Caco-2 (cell line): ENCODE data around the gene FXYD2. TPM values are rescaled to one million over a fixed set of nuclear protein-coding genes. Genes with fewer than 3 reads are reported as not detected.

Experiments used
- BruUV-seq: library from RNA; stranded (reverse); fragments of 400-500 nt; replicated peaks from 2 replicates; lab custom pipeline; 2021; lab: Mats Ljungman, UMichigan
- CTCF ChIA-PET: fragments of 300-600 bp; sonication (Branson Sonifier 250); formaldehyde crosslinking; loops from one replicate; lab custom pipeline; 2022; ENCODE audit warnings: antibody characterized with exemption; lab: Charles Lee
- POLR2A ChIA-PET: fragments of 300-600 bp; sonication (Branson Sonifier 250); formaldehyde crosslinking; loops from one replicate; lab custom pipeline; 2022; ENCODE audit warnings: antibody characterized with exemption; lab: Charles Lee
- DNase-seq, 2 experiments: peaks; one replicate each; pipeline versions ENCODE4 v3.0.0 to v3.0.0-alpha.2; 2020 to 2022
- H3K27me3 ChIP-seq: replicated peaks from 2 replicates; pipeline ENCODE4 v1.6.0; 2011; ENCODE audit warnings: low read length; ENCODE audit not compliant: control insufficient read depth, insufficient read depth
- H3K36me3 ChIP-seq: 2 replicates; pipeline ENCODE4 v1.5.1; 2011; ENCODE audit warnings: low read length; ENCODE audit not compliant: control insufficient read depth, insufficient read depth
- H3K4me1 ChIP-seq: fragments of 250-450 bp; sonication (Bioruptor Pico); 2 replicates; pipeline ENCODE4 v1.5.1; 2020; ENCODE audit warnings: mild to moderate bottlenecking
- H3K4me3 ChIP-seq: 2 replicates; pipeline ENCODE4 v1.5.1; 2011; ENCODE audit warnings: low read depth, mild to moderate bottlenecking, control low read depth, low read length
- H3K9me3 ChIP-seq: fragments of 250-450 bp; sonication (Bioruptor Pico); 2 replicates; pipeline ENCODE4 v1.5.1; 2020; ENCODE audit warnings: mild to moderate bottlenecking, moderate library complexity
- H3K27ac Mint-ChIP-seq: one replicate; pipeline ENCODE4 v1.8.0; 2022; ENCODE audit warnings: mixed read lengths; ENCODE audit not compliant: unreplicated experiment
- H3K27me3 Mint-ChIP-seq: one replicate; pipeline ENCODE4 v1.8.0; 2022; ENCODE audit warnings: mixed read lengths; ENCODE audit not compliant: insufficient read depth, unreplicated experiment
- H3K36me3 Mint-ChIP-seq: one replicate; pipeline ENCODE4 v1.8.0; 2022; ENCODE audit warnings: mild to moderate bottlenecking, mixed read lengths; ENCODE audit not compliant: insufficient read depth, unreplicated experiment
- H3K4me1 Mint-ChIP-seq: one replicate; pipeline ENCODE4 v1.8.0; 2022; ENCODE audit warnings: low read depth, mixed read lengths; ENCODE audit not compliant: unreplicated experiment
- H3K4me3 Mint-ChIP-seq: one replicate; pipeline ENCODE4 v1.8.0; 2022; ENCODE audit warnings: mild to moderate bottlenecking, moderate library complexity, mixed read lengths; ENCODE audit not compliant: unreplicated experiment
- H3K9me3 Mint-ChIP-seq: one replicate; pipeline ENCODE4 v1.8.0; 2022; ENCODE audit warnings: mixed read lengths; ENCODE audit not compliant: unreplicated experiment
- CTCF ChIP-seq, 2 experiments: fragments of 200-600 bp in 1 of 2; IDR thresholded peaks; 1 replicate in 1 of 2; 2 replicates in 1 of 2; pipeline versions ENCODE4 v1.5.1 to v1.8.0; 2011 to 2022; ENCODE audit warnings: antibody characterized with exemption in 1 of 2, control low read depth in 1 of 2, inconsistent platforms in 1 of 2, low read depth in 1 of 2, low read length in 1 of 2, mild to moderate bottlenecking in 1 of 2, moderate library complexity in 1 of 2; ENCODE audit not compliant: insufficient read depth in 1 of 2, severe bottlenecking in 1 of 2, unreplicated experiment in 1 of 2
- intact Hi-C: fragments of 100-400 bp; cut with micrococcal nuclease; formaldehyde crosslinking; loops from one replicate; pipeline ENCODE4 v1.10.0; 2022; ENCODE audit not compliant: unreplicated experiment
- total RNA-seq: library from RNA; stranded (reverse); gene quantifications from 2 replicates; pipeline ENCODE4 v1.2.3, GENCODE V29; 2022

Gene FXYD2
- total RNA-seq, 1 experiment from 2014 or later, result 0.48 TPM

GRCh38 chr11:117871160-117871559 is 46.6 kb upstream of the FXYD2 start:
- H3K36me3 ChIP-seq, result no peaks in the 10 kb centered on the region
- no peak overlapping the region for H3K4me3 Mint-ChIP-seq
- peaks cover 9% of the 10 kb centered on the region for H3K27me3 ChIP-seq
- ChIA-PET CTCF (no interaction called here), POLR2A (no interaction called here)
- H3K36me3 Mint-ChIP-seq, result no peaks in the 10 kb centered on the region
- no peaks in the 10 kb centered on the region for H3K9me3 ChIP-seq
- H3K4me3 ChIP-seq, result no peak overlapping the region
- peaks cover 6% of the 10 kb centered on the region; the same call in 1 of the 2 replicates for H3K4me1 ChIP-seq
- no peak for TF ChIP-seq CTCF (IDR thresholded peaks at IDR 0.05; ENCODE audit: insufficient read depth in 1 of 2, low read depth in 1 of 2, low read length in 1 of 2, severe bottlenecking in 1 of 2, unreplicated experiment in 1 of 2)
- no peaks in the 10 kb centered on the region for H3K9me3 Mint-ChIP-seq
- no peak for DNase-seq
- peaks cover 34% of the 10 kb centered on the region for H3K27me3 Mint-ChIP-seq
- BruUV-seq, result no TSS peak
- no peak overlapping the region for H3K27ac Mint-ChIP-seq
- intact Hi-C loops, result no loop called here
- peaks cover 6% of the 10 kb centered on the region for H3K4me1 Mint-ChIP-seq

DNA sequence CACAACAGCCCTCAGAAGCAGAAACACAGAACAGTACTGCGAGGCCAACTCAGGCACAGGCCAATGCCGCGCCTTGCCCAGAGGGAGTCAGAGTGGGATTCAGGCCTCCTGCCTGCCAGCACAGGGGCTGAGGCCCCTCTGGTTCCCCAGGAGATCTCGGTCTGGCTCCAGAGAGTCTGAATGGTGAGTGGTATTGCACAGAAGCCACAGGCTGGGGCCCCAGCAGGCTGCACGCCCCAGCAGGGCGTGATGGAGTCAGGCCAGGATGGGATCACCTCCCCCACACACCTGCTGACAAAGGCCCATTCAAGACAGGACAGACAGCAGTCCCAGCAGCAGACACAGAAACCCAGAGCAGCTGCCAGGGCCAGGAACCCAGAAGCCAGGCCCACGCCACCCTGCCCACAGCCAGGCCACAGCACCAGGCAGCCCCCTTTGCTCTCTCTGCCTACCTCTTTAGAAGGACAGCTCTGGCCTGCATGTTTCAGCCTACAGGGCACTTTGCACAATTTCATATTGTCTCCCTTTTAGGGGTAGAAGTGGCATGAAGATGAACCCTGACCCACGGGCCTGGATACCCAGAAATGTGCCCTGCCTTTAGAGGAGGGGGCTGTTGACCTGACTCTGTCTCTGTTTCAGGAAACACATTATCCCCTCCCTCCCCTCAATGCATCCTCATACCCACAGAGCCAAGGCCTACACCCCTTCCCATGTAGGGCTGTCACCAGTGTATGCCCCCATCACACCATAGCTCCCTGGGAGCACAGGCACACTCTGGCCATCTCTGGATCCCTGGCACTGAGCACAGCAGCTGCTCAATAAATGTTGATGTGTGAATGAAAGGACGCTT is 45.8 kb upstream of the FXYD2 start:
- no peaks in the 10 kb centered on the region for H3K4me1 ChIP-seq
- H3K4me3 Mint-ChIP-seq, result no peak overlapping the region
- ChIA-PET CTCF (no interaction called here), POLR2A (no interaction called here)
- no peak overlapping the region for H3K27ac Mint-ChIP-seq
- intact Hi-C loops, result no loop called here
- H3K36me3 ChIP-seq, result no peaks in the 10 kb centered on the region
- H3K9me3 ChIP-seq, result no peaks in the 10 kb centered on the region
- H3K27me3 Mint-ChIP-seq, result peaks cover 35% of the 10 kb centered on the region
- H3K4me1 Mint-ChIP-seq, result peaks cover 6% of the 10 kb centered on the region
- no TSS peak for BruUV-seq
- no peak overlapping the region for H3K4me3 ChIP-seq
- no peak for TF ChIP-seq CTCF (IDR thresholded peaks at IDR 0.05; ENCODE audit: insufficient read depth in 1 of 2, low read depth in 1 of 2, low read length in 1 of 2, severe bottlenecking in 1 of 2, unreplicated experiment in 1 of 2)
- no peaks in the 10 kb centered on the region for H3K9me3 Mint-ChIP-seq
- no peak for DNase-seq
- H3K27me3 ChIP-seq, result peaks cover 6% of the 10 kb centered on the region
- no peaks in the 10 kb centered on the region for H3K36me3 Mint-ChIP-seq

DNA sequence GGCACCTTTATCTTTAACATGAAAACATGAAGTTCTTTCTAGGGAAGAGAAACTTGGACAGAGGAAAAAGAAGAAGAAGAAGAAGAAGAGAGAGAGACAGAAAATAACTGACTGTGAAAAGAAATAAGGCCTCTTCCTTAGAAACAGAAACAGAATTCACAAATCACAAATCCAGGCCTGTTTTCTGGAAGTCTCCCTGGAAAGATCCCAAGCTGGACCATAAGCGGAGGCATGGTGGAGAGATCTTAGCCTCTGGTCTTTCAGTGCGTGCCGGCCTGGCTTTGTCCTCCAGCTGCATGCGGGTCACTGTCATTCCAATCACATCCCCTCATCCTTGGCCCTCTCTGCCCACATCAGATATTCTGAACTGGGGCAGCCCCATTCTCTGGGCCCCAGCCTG is 45.1 kb upstream of the FXYD2 start:
- H3K9me3 Mint-ChIP-seq, result no peaks in the 10 kb centered on the region
- intact Hi-C loops, result no loop called here
- ChIA-PET POLR2A (no interaction called here), CTCF (no interaction called here)
- BruUV-seq, result no TSS peak
- H3K36me3 Mint-ChIP-seq, result no peaks in the 10 kb centered on the region
- TF ChIP-seq CTCF (IDR thresholded peaks at IDR 0.05; ENCODE audit: insufficient read depth in 1 of 2, low read depth in 1 of 2, low read length in 1 of 2, severe bottlenecking in 1 of 2, unreplicated experiment in 1 of 2), result no peak
- no peak overlapping the region for H3K4me3 Mint-ChIP-seq
- H3K27me3 Mint-ChIP-seq, result peaks cover 30% of the 10 kb centered on the region
- Histone ChIP-seq H3K27me3 (peaks cover 3% of the 10 kb centered on the region), H3K4me1 (no peaks in the 10 kb centered on the region), H3K4me3 (no peak overlapping the region), H3K9me3 (no peaks in the 10 kb centered on the region), H3K36me3 (no peaks in the 10 kb centered on the region)
- H3K4me1 Mint-ChIP-seq, result no peaks in the 10 kb centered on the region
- DNase-seq, result no peak
- H3K27ac Mint-ChIP-seq, result no peak overlapping the region
